Measurements from ENCODE around the gene CDH12. TPM values are rescaled to one million over a fixed set of nuclear protein-coding genes. Genes with fewer than 3 reads are reported as not detected.
A peak's percentile ranks its signal among the peaks of the same experiment; 100 is the strongest.

CDH12 gene
- total RNA-seq, 1 experiment from 2014 or later = not detected

DNA sequence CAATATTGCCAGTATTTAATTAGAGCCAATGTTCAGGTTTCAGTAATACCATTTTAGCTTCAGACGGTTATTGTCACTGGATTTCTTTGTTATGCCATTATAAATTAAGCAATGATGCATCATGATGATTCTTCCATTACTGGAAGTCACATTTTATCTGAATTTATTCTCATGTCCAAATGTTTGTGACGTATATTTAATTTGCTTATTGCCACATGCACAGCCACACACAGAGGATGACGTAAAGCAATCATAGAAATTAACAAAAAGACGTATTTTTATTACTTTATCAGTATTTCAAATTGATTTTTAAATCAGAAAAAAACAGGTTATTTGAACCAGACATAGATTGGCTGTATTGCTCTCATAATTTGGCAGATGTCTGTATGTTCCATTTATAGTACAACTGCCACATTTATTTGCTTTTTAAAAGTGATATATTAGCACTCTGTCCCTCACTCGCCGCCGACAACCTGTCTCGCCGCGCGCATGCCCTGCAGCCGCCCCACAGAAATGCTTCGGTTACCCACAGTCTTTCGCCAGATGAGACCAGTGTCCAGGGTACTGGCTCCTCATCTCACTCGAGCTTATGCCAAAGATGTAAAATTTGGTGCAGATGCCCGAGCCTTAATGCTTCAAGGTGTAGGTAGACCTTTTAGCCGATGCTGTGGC, 970.9 kb downstream of the CDH12 start:
- DNase-seq (ENCODE audit: low read depth) = no peak
- in situ Hi-C loops (cut with HindIII; ENCODE audit: low pct_unique_long_range_greater_than_20kb, low sequenced_read_pairs) = no loop called here

DNA sequence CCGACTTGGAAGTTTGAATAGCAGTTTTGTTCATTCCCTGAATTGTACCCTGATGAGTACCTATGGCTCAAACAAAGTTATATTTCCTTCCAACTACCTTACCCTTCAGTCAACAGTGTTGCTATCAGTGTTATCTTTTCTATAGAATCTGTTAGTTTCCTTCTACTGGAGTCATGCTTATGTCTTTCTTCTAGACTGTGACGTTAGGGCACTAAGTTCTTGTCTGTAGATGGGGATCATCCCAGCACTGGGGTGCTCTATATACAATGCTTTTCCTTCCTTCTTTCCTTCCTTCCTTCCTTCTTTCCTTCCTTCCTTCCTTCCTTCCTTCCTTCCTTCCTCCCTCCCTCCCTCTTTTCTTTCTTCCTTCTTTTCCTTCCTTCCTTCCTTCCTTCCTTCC, 973.0 kb downstream of the CDH12 start:
- in situ Hi-C loops (cut with HindIII; ENCODE audit: low pct_unique_long_range_greater_than_20kb, low sequenced_read_pairs) = no loop called here
- DNase-seq (ENCODE audit: low read depth) = no peak

DNA sequence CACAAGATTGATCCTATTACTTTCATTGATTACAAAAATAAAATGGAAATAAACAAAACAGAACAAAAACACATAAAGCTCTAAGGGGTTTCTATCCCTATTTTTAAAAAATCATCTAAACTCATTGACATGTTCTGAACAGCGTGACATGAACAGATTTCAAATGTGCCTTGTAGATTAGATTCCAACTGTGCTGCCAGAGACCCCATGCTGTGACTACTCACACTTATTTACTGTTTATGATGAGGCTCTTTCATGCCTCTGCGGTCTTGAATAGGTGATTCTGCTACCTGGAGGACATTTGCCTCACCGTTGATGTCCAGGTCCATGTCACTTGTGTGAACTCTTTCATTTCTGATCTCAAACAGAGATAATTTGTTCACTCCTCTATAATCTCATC, 990.2 kb downstream of the CDH12 start:
- no peak for DNase-seq (ENCODE audit: low read depth)
- in situ Hi-C loops (cut with HindIII; ENCODE audit: low pct_unique_long_range_greater_than_20kb, low sequenced_read_pairs) = no loop called here

DNA sequence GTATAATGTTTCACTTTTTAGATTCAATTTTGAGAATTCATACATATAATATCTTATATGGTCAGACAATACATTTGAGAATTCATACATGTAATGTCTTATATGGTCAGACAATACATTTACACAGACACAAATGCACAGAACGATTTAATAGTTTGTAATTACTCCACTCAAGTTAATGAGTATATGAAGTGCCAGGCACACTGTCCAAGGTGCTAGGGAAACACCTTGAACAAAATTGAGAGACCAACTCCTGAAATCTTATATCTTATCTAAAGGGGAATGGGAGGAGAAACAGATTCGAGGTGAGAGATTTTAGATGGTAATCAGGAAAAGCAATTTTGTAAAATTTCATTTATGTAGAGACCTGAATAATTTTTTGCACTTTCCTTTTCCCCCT, 994.7 kb downstream of the CDH12 start:
- in situ Hi-C loops (cut with HindIII; ENCODE audit: low pct_unique_long_range_greater_than_20kb, low sequenced_read_pairs) = no loop called here
- no peak for DNase-seq (ENCODE audit: low read depth)

DNA sequence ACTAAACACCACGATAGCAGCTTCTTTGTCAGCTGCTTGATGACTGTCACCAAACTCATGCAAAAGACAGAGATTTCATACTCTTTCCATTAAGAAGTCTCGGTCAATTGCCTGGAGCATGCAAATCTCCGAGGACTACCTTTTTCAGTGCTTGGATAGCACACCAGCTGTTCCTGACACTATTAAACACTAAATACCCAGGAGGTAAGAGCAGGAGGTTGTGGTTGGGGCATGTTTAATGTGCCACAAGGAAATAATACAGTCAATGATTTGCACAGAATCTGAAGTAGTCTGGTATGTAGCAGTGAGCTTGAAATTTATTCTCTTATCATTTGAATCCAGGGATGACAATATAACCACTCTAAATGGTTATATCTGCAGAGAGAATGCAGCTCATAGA, 996.2 kb downstream of the CDH12 start:
- in situ Hi-C loops (cut with HindIII; ENCODE audit: low pct_unique_long_range_greater_than_20kb, low sequenced_read_pairs) = no loop called here
- DNase-seq (ENCODE audit: low read depth) = no peak

DNA sequence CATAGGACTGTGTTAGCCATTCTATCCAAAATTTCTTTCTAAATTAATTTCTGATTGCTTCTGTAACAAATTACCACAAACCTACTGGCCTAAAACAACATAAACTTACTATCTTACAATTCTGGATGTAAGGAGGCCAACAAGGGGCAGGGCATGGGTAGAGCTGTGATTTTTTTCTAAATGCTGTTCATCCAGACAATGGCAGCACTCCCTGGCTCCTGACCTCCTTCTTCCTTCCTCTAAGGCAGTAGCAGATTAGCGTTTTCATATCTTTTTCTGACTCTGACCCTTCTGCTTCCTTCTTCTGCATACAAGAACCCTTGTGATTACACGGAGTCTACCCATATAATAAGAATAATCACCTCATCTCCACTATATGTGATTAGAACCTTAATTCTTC, 1005.8 kb downstream of the CDH12 start:
- DNase-seq (ENCODE audit: low read depth) = no peak
- in situ Hi-C loops (cut with HindIII; ENCODE audit: low pct_unique_long_range_greater_than_20kb, low sequenced_read_pairs) = no loop called here

DNA sequence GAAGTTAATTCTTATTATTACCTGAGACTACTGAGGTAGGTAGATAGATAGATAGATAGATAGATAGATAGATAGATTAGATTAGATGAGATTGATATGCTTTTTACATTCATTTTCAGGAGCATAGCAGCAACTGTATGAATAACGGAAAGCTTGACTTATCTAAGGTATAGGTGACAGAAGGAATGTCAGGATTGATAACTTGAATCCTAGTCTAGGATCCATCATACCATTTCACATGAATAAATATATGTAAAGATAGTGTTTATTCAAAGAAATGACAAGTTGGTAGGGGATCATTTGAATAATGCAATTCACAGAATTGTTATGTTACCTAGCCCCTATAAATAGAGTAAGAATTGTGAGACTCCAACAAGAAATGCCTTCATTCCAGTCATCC, 1008.2 kb downstream of the CDH12 start:
- in situ Hi-C loops (cut with HindIII; ENCODE audit: low pct_unique_long_range_greater_than_20kb, low sequenced_read_pairs) = no loop called here
- DNase-seq (ENCODE audit: low read depth) = no peak

DNA sequence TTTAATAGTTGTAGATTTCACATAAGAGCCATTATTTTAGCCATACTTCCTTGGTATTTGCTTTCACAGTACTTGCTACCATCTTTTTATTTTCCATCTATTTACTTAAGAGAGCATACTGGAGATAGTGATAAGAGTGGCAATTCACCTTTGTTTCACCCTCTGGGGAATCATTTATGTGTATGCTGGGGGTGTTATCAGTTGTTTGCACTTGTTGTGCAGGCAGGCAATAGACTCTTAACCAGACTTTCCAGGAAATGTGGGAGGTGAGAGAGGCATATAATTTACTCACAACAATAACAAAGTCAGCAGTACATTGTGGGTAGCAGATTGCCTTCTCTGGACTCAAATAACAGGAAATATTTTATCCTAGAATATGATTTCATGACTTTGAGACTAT, 1018.3 kb downstream of the CDH12 start:
- in situ Hi-C loops (cut with HindIII; ENCODE audit: low pct_unique_long_range_greater_than_20kb, low sequenced_read_pairs) = no loop called here
- no peak for DNase-seq (ENCODE audit: low read depth)

DNA sequence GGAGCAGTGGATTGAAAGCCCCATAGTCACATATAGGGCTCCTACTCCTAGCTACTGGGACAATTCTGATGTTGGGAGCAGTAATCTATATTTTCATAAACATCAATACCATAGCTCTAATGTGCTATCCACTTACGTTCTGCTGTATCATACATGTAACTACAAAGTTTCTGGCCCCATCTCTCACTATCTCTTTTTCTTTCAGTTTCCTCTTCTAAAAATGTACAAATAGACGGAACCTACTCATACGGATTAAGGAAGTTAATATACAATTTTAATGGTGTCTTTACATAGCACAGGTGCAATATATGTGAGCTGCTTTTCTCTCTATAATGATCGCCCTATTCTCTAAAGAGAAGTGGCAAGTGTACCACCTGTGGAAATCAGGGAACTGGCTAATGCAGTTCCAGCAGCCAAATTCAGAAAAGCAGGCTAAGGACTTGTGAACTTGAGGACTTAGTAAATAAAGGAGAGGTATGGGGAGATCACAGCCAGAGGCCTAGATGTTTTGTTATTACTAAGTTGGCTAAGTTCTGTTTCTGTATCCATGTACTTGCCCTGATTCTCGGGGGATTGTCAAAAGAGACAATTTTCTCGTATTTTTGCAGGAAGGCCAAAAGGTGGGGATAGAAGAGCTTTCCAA, 1021.9 kb downstream of the CDH12 start:
- in situ Hi-C loops (cut with HindIII; ENCODE audit: low pct_unique_long_range_greater_than_20kb, low sequenced_read_pairs) = no loop called here
- DNase-seq (ENCODE audit: low read depth) = no peak

DNA sequence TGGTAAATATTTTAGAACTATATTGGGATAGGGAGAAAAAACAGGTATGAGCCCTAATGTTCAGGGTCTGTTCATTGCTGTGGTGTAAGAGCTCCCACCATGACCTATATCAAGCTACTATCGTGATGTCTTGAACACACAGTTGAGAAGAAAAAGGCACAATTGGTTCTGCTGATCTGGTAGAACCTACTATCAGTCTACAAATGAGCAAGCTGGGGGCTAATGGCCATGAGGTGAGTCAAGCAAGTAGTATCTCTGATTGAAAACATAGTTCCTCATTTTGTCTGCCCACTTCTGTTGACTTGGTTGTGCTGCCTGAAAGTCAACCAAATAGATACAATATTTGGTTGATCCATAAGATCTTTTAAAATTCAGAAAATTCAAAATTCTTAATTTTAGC, 1026.3 kb downstream of the CDH12 start:
- DNase-seq (ENCODE audit: low read depth) = no peak
- in situ Hi-C loops (cut with HindIII; ENCODE audit: low pct_unique_long_range_greater_than_20kb, low sequenced_read_pairs) = no loop called here

DNA sequence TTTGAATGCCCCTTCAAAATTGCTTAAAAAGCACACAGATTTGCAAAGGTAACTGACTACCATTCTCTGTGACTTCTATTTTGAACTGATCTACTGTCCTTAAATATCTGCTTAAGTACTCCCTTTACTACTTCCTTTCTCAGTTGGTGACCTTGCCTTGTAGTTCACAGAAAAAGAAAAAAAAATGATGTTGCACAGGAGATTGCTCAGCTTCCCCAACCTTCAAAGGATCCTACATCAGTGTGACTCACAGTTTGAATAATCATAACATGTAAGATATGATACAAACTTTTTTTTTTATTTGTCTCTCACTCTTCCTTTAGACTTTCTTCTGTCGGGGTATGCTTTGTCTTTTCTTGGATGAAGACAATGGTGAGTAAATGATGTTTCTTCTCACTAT, 1029.6 kb downstream of the CDH12 start:
- in situ Hi-C loops (cut with HindIII; ENCODE audit: low pct_unique_long_range_greater_than_20kb, low sequenced_read_pairs) = no loop called here
- DNase-seq (ENCODE audit: low read depth) = no peak

DNA sequence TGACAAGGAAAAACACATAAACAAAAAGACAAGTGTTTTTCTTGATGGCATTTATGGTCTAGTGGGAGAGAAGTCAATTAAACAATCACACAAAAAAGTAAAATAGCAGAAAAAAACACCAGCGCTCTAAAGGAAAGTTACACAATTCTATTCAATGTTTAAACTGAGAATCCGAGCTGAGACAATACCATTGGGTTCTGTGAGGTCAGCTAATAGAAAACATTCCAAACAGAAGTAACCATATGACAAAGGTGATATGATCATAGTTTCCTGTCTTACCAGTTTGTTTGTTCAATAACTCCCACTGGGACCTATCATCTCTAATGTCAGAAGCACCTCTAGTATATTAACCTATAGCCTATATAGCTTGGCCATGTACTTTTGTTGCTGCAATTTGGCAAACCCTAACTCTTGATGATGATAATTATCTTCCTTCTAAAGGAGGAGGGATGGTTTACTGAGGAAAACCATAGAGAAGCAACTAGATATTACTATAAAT, 1030.0 kb downstream of the CDH12 start:
- in situ Hi-C loops (cut with HindIII; ENCODE audit: low pct_unique_long_range_greater_than_20kb, low sequenced_read_pairs) = no loop called here
- no peak for DNase-seq (ENCODE audit: low read depth)

DNA sequence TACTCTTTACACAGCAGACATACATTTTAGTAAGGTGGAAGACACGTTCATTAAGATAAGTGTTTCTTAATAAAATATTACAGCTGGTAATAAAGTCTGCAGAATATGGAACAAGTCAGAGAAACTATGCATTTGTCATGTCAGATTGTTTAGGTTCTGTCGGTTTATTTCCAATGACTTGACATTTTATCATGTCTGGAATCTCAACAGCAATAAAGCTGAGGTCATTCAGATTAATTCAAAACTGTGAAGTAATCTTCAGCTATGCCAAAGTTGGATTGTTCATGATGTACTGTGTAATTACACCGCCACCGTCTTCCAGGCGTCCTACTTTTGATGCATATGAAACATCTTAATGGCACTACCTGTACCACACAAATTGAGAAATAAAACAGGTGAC, 1032.6 kb downstream of the CDH12 start:
- in situ Hi-C loops (cut with HindIII; ENCODE audit: low pct_unique_long_range_greater_than_20kb, low sequenced_read_pairs) = no loop called here
- no peak for DNase-seq (ENCODE audit: low read depth)

DNA sequence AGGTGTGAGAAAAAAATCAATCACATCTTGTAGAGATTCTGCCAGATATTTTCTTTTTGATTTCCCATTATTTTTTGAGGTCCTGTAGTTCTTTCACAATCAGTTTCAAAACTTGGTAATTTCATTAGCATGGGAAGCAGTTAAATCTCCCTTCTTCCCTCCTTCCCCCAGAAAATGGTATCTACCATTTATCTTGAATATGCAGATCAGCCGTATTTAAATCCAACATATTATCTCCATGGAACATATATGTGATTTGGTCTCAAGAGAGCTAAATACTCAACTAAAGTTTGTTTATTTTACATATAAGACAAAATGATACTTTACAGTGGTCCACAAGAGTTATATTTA, 1034.8 kb downstream of the CDH12 start:
- in situ Hi-C loops (cut with HindIII; ENCODE audit: low pct_unique_long_range_greater_than_20kb, low sequenced_read_pairs) = no loop called here
- no peak for DNase-seq (ENCODE audit: low read depth)

DNA sequence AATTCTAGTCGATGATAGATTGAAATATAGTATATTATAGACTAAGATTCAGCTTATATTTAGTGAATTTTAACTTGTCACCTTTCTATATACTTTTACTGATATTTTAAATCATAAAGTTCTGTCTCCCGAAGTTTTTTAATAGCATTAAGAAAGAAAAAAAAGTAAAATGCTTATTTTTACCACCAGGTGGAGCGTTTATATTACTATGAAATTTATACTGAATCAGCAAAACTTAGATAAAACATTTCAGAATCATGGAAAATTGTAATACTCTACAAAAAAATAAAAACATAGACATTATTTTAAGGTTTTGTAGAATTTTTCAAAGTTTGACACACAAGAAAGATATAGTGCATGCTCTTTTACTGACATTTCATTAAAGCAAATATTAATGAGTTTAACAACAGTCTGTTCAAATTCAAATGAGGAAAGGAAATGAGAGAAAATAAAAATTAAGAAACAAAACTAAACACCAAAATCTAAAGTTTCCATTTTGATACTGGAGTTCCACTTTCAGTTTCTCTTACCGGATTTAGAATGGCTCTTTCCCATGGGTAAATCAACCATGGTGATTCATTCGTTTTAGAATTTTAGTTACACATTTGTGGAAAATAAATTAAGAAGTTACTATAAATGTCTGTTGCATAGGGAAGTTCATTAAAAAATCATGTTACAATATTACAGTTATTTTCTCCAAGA, 1035.3 kb downstream of the CDH12 start:
- DNase-seq (ENCODE audit: low read depth) = no peak
- in situ Hi-C loops (cut with HindIII; ENCODE audit: low pct_unique_long_range_greater_than_20kb, low sequenced_read_pairs) = no loop called here

DNA sequence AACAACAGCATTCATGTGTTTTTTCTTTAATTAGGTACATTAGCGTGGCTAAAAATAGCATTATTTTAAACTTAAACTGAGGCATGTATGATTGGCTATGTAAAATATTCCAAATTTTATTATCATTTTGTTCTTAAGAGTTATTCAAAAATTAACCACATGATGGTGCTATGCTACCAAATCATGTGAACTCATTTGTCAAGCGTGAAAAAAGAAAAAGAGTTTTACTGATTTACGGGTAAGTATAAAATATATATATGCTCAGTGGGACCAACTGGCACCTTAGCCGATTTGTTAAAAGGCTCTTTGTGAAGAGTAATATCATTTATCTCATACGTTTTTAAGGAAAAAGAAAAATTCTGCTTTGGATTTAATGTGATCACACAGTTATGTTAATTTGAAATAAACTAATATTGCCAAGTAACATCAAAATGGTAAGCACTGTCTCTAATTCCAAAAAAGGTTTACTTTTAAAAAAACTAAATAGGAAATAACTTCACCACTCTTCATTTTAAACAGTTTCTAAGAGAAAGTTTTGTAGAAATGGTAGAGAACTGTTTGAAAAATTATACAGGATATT, 1042.3 kb downstream of the CDH12 start:
- in situ Hi-C loops (cut with HindIII; ENCODE audit: low pct_unique_long_range_greater_than_20kb, low sequenced_read_pairs) = no loop called here
- DNase-seq (ENCODE audit: low read depth) = no peak

DNA sequence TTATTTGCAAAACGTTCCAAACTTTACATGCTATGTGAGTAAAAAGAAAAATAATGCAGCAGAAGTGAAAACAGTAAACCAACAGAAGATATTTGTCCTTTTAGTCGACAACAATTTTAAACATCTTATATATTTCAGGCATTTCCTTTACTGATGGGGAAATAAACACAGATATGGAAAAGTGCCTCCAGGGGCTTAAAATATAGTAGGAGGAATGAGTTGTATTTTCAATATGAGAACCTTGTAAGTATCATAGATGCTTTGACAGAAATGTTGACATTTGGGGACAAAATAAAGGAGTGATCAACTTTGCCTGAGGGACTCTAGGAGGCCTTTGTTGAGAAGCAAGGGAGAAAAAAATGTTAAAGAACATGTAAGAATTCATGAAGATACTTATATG, 1043.5 kb downstream of the CDH12 start:
- DNase-seq (ENCODE audit: low read depth) = no peak
- in situ Hi-C loops (cut with HindIII; ENCODE audit: low pct_unique_long_range_greater_than_20kb, low sequenced_read_pairs) = no loop called here

DNA sequence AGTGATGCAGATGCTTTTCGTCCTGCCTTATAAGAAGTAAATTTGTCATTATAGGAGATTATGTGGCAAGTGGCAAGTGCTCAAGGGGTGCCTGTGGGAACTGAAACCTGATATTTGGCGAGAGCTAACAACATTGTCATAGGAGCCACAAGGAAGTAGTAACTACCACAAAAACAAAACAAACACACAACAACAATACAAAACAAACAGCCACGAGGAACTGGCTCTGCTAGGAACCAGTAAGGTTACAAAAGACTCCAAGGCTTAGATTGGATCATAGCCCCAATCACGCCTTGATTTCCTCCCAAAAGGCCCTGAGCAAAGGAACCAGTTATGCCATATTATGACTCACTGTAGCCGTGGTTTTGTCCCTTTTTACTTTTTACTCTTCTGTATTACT, 1045.2 kb downstream of the CDH12 start:
- in situ Hi-C loops (cut with HindIII; ENCODE audit: low pct_unique_long_range_greater_than_20kb, low sequenced_read_pairs) = no loop called here
- no peak for DNase-seq (ENCODE audit: low read depth)

DNA sequence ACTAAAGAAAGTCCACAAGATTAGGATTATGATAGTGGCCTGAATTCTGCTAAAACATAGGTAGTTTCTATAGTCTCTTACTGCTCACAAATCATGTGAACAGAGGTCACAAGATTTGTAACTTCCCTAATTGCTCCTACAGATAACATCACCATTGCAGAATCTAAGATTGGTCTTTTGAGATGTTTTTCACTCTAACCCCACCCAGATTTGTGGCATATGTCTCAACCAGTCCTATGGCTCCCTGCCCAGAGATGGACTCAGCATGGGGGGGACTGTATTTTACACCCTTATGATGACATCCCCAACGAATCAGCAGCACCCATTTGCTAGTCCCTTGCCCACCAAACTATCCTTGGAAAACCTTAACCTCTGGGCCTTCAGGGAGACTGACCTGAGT, 1046.2 kb downstream of the CDH12 start:
- peak; percentile 78 for DNase-seq (ENCODE audit: low read depth)
- in situ Hi-C loops (cut with HindIII; ENCODE audit: low pct_unique_long_range_greater_than_20kb, low sequenced_read_pairs) = no loop called here

All from Caki2 (cell line).